Mesodermal cell (in vitro differentiated cells): ENCODE measurements around the gene TRPM8.

Experiments
- H3K27ac ChIP-seq: 2 replicates; pipeline ENCODE4 v1.7.0; 2013; ENCODE audit warnings: mild to moderate bottlenecking, low read depth, low read length, moderate library complexity; ENCODE audit not compliant: severe bottlenecking
- H3K36me3 ChIP-seq: 2 replicates; pipeline ENCODE4 v1.7.1; 2013; ENCODE audit warnings: mild to moderate bottlenecking, low read length, moderate library complexity; ENCODE audit not compliant: control insufficient read depth, insufficient read depth
- H3K4me1 ChIP-seq: one replicate; pipeline ENCODE4 v1.7.1; 2013; ENCODE audit warnings: mild to moderate bottlenecking, low read length; ENCODE audit not compliant: insufficient read depth, control insufficient read depth, poor library complexity, severe bottlenecking
- H3K4me3 ChIP-seq: 2 replicates; pipeline ENCODE4 v1.7.0; 2013; ENCODE audit warnings: low read length, control low read depth, mild to moderate bottlenecking; ENCODE audit not compliant: insufficient read depth, poor library complexity, severe bottlenecking; ENCODE audit errors: extremely low read depth
- H3K9me3 ChIP-seq: 2 replicates; pipeline ENCODE4 v1.7.1; 2013; ENCODE audit warnings: mild to moderate bottlenecking, low read length, moderate library complexity; ENCODE audit not compliant: control insufficient read depth
- WGBS, 2 experiments: methylation state at CpG; one replicate each; pipeline ENCODE4 v1.1.5; 2013; ENCODE audit warnings: missing lambda C conversion rate in 2 of 2; ENCODE audit not compliant: insufficient coverage in 2 of 2; 5-methylcytosine and 5-hydroxymethylcytosine counted together

TRPM8 gene

GRCh38 chr2:234001380-234002160 lies 84.4 kb downstream of the TRPM8 start:
- no peaks in the 10 kb centered on the region for H3K9me3 ChIP-seq
- no peak overlapping the region for H3K4me3 ChIP-seq
- H3K4me1 ChIP-seq: peaks cover 8% of the 10 kb centered on the region
- WGBS, 2 experiments: 91 to 92% methylated on average over 5 of the region's 8 CpGs
- no peaks in the 10 kb centered on the region for H3K36me3 ChIP-seq
- no peak overlapping the region for H3K27ac ChIP-seq

DNA sequence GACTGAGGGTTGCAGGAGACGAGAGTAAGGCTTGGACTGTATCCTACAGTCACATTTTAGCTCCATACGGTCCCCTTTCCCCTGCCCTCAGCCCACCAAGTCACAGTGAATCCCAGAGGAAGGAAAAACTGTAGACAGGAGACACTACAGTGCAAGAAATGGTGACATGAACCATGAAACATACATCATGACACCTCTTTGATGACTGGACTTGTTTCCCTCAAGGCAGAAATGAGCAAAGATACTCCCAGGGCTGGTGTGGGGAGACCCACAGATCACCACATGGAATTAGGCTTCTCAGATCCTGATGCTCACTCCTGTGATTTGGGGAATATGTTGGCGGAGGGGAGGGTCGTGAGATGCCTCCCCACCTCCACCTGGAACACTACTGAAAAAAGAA lies 85.1 kb downstream of the TRPM8 start:
- WGBS, 2 experiments: 80 to 83% methylated on average over 1 of the region's 4 CpGs
- no peaks in the 10 kb centered on the region for H3K36me3 ChIP-seq
- H3K4me3 ChIP-seq: no peak overlapping the region
- H3K9me3 ChIP-seq: no peaks in the 10 kb centered on the region
- H3K27ac ChIP-seq: no peak overlapping the region
- peaks cover 8% of the 10 kb centered on the region for H3K4me1 ChIP-seq

DNA sequence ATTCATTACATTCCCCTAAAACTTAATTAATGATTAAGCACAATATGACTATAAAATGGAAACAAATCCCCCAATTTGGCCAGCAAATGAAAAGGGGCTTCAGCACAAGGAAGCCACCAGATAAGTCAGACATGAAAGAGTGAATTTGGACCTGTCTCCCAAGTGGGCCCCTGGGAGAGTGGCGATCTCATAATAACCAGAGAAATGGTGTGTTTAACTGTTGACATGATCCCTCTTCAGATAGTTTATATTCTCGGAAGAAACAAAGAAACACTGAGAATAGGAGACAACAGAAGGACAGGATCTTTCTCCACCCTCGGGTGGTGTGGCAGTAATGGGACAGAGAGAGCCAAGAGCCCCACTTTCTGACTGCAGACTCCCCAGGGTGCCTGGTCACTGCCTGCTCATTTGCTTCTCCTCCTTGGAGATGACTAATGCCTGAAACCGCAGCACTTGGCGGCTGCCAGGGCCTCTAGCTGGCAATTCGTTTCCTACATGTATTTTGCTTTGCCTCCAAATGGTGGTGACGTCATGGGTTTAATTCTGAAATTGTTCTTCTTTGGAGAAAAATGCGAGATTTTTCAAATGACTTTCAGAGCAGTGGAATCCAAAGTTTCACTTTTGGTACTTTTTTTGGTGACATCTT lies 86.9 kb downstream of the TRPM8 start:
- Histone ChIP-seq H3K4me1 (peaks cover 8% of the 10 kb centered on the region), H3K27ac (no peak overlapping the region), H3K36me3 (no peaks in the 10 kb centered on the region), H3K9me3 (no peaks in the 10 kb centered on the region), H3K4me3 (no peak overlapping the region)
- 37 to 56% methylated on average over 3 to 7 of the region's 8 CpGs for WGBS, 2 experiments

DNA sequence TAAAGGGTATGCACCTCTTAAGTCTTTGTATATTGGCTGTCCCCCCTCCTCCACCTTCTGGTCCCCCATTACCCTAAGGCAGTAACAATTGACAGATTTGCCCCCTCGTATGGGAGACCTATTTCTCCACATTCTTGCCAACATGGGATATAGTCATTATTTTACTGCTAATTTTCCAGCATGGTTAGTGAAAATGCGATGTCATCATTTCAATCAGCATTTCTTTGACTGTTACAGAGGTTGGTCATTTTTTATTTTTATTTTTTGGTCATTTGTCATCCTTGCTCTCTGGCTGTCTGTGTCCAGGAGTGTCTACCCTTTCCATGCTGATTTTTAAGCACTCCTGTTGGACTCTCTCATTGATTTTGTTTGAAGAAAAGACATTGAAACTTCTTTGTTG lies 88.0 kb downstream of the TRPM8 start:
- Histone ChIP-seq H3K4me1 (peaks cover 8% of the 10 kb centered on the region), H3K27ac (no peak overlapping the region), H3K4me3 (no peak overlapping the region), H3K9me3 (no peaks in the 10 kb centered on the region), H3K36me3 (no peaks in the 10 kb centered on the region)
- WGBS, 2 experiments: no CpG with 5 or more reads among the region's 2 CpGs

- Histone ChIP-seq H3K27ac (no peak overlapping the region), H3K9me3 (peaks cover 9% of the 10 kb centered on the region), H3K36me3 (no peaks in the 10 kb centered on the region), H3K4me3 (no peak overlapping the region), H3K4me1 (peaks cover 8% of the 10 kb centered on the region)
- WGBS, 2 experiments: 92% methylated on average over 2 of the region's 3 CpGs; no CpG with 5 or more reads in 1 of the 2 experiments
These were observed 89.3 kb downstream of the TRPM8 start for GRCh38 chr2:234006501-234006900.

GRCh38 chr2:234014427-234014826 lies 97.3 kb downstream of the TRPM8 start:
- no CpG with 5 or more reads among the region's 1 CpG for WGBS, 2 experiments
- no peak overlapping the region for H3K4me3 ChIP-seq
- H3K36me3 ChIP-seq: no peaks in the 10 kb centered on the region
- no peaks in the 10 kb centered on the region for H3K4me1 ChIP-seq
- peaks cover 9% of the 10 kb centered on the region for H3K9me3 ChIP-seq
- no peak overlapping the region for H3K27ac ChIP-seq

DNA sequence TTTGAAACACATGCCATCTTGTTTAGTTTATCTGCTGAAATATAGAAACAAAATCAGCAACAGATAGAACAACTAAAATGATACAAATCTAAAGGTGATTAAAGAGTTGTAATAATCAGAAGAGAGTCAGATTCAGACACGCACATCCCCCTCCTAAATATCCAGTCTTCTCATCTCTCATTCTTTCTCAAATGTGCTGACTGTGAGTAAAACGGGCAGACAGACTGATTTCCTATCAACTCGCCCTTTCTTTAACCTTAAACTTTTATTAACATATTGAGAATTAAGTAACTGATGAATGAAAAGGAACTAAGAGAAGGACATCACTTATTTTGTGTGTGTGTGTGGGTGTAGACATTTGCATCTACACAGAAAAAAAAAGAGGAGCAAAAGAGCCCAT lies 98.7 kb downstream of the TRPM8 start:
- Histone ChIP-seq H3K9me3 (peaks cover 4% of the 10 kb centered on the region), H3K36me3 (no peaks in the 10 kb centered on the region), H3K4me3 (no peak overlapping the region), H3K27ac (no peak overlapping the region), H3K4me1 (no peaks in the 10 kb centered on the region)
- WGBS, 2 experiments: 71% methylated on average over 1 of the region's 3 CpGs; no CpG with 5 or more reads in 1 of the 2 experiments

- WGBS, 2 experiments: 89 to 100% methylated on average over 1 to 3 of the region's 4 CpGs
- H3K4me3 ChIP-seq: no peak overlapping the region
These were observed 102.7 kb downstream of the TRPM8 start for GRCh38 chr2:234019896-234020295.

GRCh38 chr2:234020332-234020731 lies 103.2 kb downstream of the TRPM8 start:
- Histone ChIP-seq H3K27ac (no peak overlapping the region), H3K4me3 (no peak overlapping the region), H3K9me3 (no peaks in the 10 kb centered on the region), H3K4me1 (no peaks in the 10 kb centered on the region), H3K36me3 (no peaks in the 10 kb centered on the region)
- WGBS, 2 experiments: no CpG with 5 or more reads among the region's 2 CpGs

More at GRCh38 chr2:234019896-234020295, 102.7 kb downstream of the TRPM8 start:
- Histone ChIP-seq H3K27ac (no peak overlapping the region), H3K36me3 (no peaks in the 10 kb centered on the region), H3K4me1 (no peaks in the 10 kb centered on the region), H3K9me3 (no peaks in the 10 kb centered on the region)

- no peak overlapping the region for H3K4me3 ChIP-seq
- H3K36me3 ChIP-seq: no peaks in the 10 kb centered on the region
- WGBS, 2 experiments: 87 to 100% methylated on average over 1 of the region's 1 CpG
- no peak overlapping the region for H3K27ac ChIP-seq
- H3K9me3 ChIP-seq: no peaks in the 10 kb centered on the region
- no peaks in the 10 kb centered on the region for H3K4me1 ChIP-seq
These were observed 105.3 kb downstream of the TRPM8 start for GRCh38 chr2:234022424-234022823.

DNA sequence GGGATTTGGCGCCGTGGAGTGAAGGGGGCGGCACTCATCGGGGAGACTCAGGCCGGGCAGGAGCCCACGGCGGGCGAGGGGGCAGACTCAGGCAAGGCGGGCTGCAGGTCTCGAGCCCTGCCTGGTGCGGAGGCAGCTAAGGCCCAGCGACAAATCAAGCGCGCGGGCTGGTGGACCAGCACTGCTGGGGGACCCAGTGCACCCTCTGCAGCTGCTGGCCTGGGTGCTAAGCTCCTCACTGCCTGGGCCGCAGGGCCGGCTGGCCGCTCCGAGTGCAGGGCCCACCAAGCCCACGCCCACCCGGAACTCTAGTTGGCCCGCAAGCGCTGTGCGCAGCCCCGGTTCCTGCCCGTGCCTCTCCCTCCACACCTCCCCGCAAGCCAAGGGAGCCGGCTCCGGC lies 107.1 kb downstream of the TRPM8 start:
- no peaks in the 10 kb centered on the region for H3K36me3 ChIP-seq

More for the DNA sequence above, 107.1 kb downstream of the TRPM8 start:
- Histone ChIP-seq H3K9me3 (no peaks in the 10 kb centered on the region), H3K4me3 (no peak overlapping the region), H3K27ac (no peak overlapping the region), H3K4me1 (no peaks in the 10 kb centered on the region)
- WGBS, 2 experiments: 89 to 96% methylated on average over 15 to 19 of the region's 29 CpGs
